GM12878 (cell line): ENCODE results near the gene ASB6. TPM values are rescaled to one million over a fixed set of nuclear protein-coding genes. Genes with fewer than 3 reads are reported as not detected.

ENCODE experiments used
- ATAC-seq: fragments of 200-7000 bp; cut with Tn5 transposase; 3 replicates; pipeline ENCODE4 v1.9.1; 2020; ENCODE audit warnings: mild to moderate bottlenecking, moderate library complexity
- BruUV-seq: library from RNA; stranded (reverse); fragments of 400-500 nt; replicated peaks from 2 replicates; lab custom pipeline; 2021; lab: Mats Ljungman, UMichigan
- CTCF ChIA-PET: fragments of 300-600 bp; sonication (Branson Sonifier 250); formaldehyde crosslinking; extraction: SDS; loops from one replicate; lab custom pipeline; 2021; ENCODE audit warnings: inconsistent platforms; lab: Yijun Ruan, JAX
- POLR2A ChIA-PET: fragments of 350-600 bp; formaldehyde crosslinking; extraction: SDS; loops from one replicate; lab custom pipeline; 2021; ENCODE audit warnings: inconsistent platforms; lab: Charles Lee
- RAD21 ChIA-PET: fragments of 300-600 bp; sonication (Branson Sonifier 250); formaldehyde crosslinking; loops from one replicate; lab custom pipeline; 2023; ENCODE audit warnings: antibody characterized with exemption; ENCODE audit not compliant: unreplicated experiment; lab: Charles Lee
- SMC1A ChIA-PET: fragments of 300-600 bp; sonication (Branson Sonifier 250); formaldehyde crosslinking; loops from one replicate; lab custom pipeline; 2023; ENCODE audit not compliant: unreplicated experiment, uncharacterized antibody; lab: Charles Lee
- DNase-seq: peaks from one replicate; pipeline ENCODE4 v3.0.0-alpha.2; 2011; ENCODE audit warnings: low read depth, low spot score
- FAIRE-seq: peaks from 3 replicates; lab custom pipeline; 2011; peaks lifted over from hg19 to GRCh38; lab: Jason Lieb, UNC
- H2AFZ ChIP-seq: 2 replicates; pipeline ENCODE4 v1.6.0; 2011; ENCODE audit warnings: low read depth, low read length, control low read depth; ENCODE audit not compliant: control insufficient read depth
- H3K27ac ChIP-seq: 2 replicates; pipeline ENCODE4 v1.5.1; 2011; ENCODE audit warnings: control low read depth; ENCODE audit not compliant: control insufficient read depth, insufficient read depth
- H3K27me3 ChIP-seq, 2 experiments: replicated peaks in 1 of 2; 2 replicates each; pipeline versions ENCODE4 v1.6.0 to v1.6.1; 2011; ENCODE audit warnings: low read length in 1 of 2; ENCODE audit not compliant: control insufficient read depth in 2 of 2, insufficient read depth in 2 of 2
- H3K36me3 ChIP-seq, 2 experiments: 2 replicates each; pipeline ENCODE4 v1.5.1; 2011; ENCODE audit warnings: low read length in 1 of 2; ENCODE audit not compliant: control insufficient read depth in 2 of 2, insufficient read depth in 2 of 2
- H3K4me1 ChIP-seq: 2 replicates; pipeline ENCODE4 v1.6.1; 2011; ENCODE audit warnings: mild to moderate bottlenecking, low read length, moderate library complexity, mixed read lengths; ENCODE audit not compliant: control insufficient read depth, insufficient read depth
- H3K4me2 ChIP-seq: 2 replicates; pipeline ENCODE4 v1.6.0; 2011; ENCODE audit warnings: control low read depth; ENCODE audit not compliant: control insufficient read depth, insufficient read depth
- H3K4me3 ChIP-seq: fragments of 200-600 bp; sonication (generic); 2 replicates; pipeline ENCODE4 v1.5.1; 2016
- H3K79me2 ChIP-seq: 2 replicates; pipeline ENCODE4 v1.6.0; 2011; ENCODE audit warnings: low read length; ENCODE audit not compliant: control insufficient read depth, insufficient read depth
- H3K9ac ChIP-seq: 2 replicates; pipeline ENCODE4 v1.8.0; 2011; ENCODE audit warnings: low read length, control low read depth, mixed read lengths; ENCODE audit not compliant: control insufficient read depth, insufficient read depth
- H3K9me3 ChIP-seq: replicated peaks from 3 replicates; pipeline ENCODE4 v1.5.1; 2011; ENCODE audit warnings: mild to moderate bottlenecking, low read length; ENCODE audit not compliant: control insufficient read depth, insufficient read depth
- H4K20me1 ChIP-seq: 2 replicates; pipeline ENCODE4 v1.6.0; 2011; ENCODE audit not compliant: control insufficient read depth, insufficient read depth
- IKZF2 ChIP-seq, 2 experiments: fragments of 450-650 bp; IDR thresholded peaks; 2 replicates each; pipeline ENCODE4 v1.6.1; 2017; ENCODE audit warnings: mild to moderate bottlenecking in 2 of 2, moderate library complexity in 2 of 2
- MXI1 ChIP-seq: fragments of 150-350 bp; IDR thresholded peaks from 2 replicates; pipeline ENCODE4 v1.6.1; 2011; ENCODE audit warnings: low read depth, mild to moderate bottlenecking, inconsistent platforms, low read length, improper control_type of control experiment
- MYC ChIP-seq: IDR thresholded peaks from 2 replicates; pipeline ENCODE4 v1.6.1; 2011; ENCODE audit warnings: mild to moderate bottlenecking, low read length, moderate library complexity, inconsistent platforms; ENCODE audit not compliant: insufficient read depth, insufficient replicate concordance, insufficient read length, severe bottlenecking
- NRF1 ChIP-seq: conservative IDR thresholded peaks from 2 replicates; pipeline ENCODE4 v1.6.1; 2011; ENCODE audit warnings: mild to moderate bottlenecking, low read depth, low read length, improper control_type of control experiment
- RUNX3 ChIP-seq: IDR thresholded peaks from 2 replicates; pipeline ENCODE4 v1.6.1; 2012; ENCODE audit warnings: low read length, inconsistent platforms
- SPI1 ChIP-seq: IDR thresholded peaks from 2 replicates; pipeline ENCODE4 v1.6.1; 2011; ENCODE audit warnings: low read depth, mild to moderate bottlenecking, low read length, moderate library complexity, borderline replicate concordance; ENCODE audit not compliant: insufficient read depth
- SREBF2 ChIP-seq: IDR thresholded peaks from 2 replicates; pipeline ENCODE4 v1.6.1; 2012; ENCODE audit warnings: mild to moderate bottlenecking, low read length
- TCF12 ChIP-seq: IDR thresholded peaks from 2 replicates; pipeline ENCODE4 v1.6.1; 2011; ENCODE audit warnings: low read depth, mild to moderate bottlenecking, low read length
- YBX1 ChIP-seq: fragments of 450-650 bp; IDR thresholded peaks from 2 replicates; pipeline ENCODE4 v1.6.1; 2016; ENCODE audit warnings: antibody characterized with exemption
- ZNF622 ChIP-seq: fragments of 450-650 bp; IDR thresholded peaks from 2 replicates; pipeline ENCODE4 v1.6.1; 2017; ENCODE audit warnings: mild to moderate bottlenecking, inconsistent platforms
- ZSCAN29 ChIP-seq: fragments of 450-650 bp; IDR thresholded peaks from 2 replicates; pipeline ENCODE4 v1.6.1; 2017; ENCODE audit warnings: mild to moderate bottlenecking, moderate library complexity
- ZZZ3 ChIP-seq: IDR thresholded peaks from 2 replicates; pipeline ENCODE4 v1.6.1; 2011; ENCODE audit warnings: low read depth; ENCODE audit not compliant: control insufficient read depth, insufficient read length
- WGBS: methylation state at CpG from one replicate; pipeline ENCODE4 v1.1.6; 2016; ENCODE audit warnings: low lambda C conversion rate; ENCODE audit not compliant: insufficient replicate concordance, insufficient coverage; ENCODE audit errors: missing lambda C conversion rate; 5-methylcytosine and 5-hydroxymethylcytosine counted together
- in situ Hi-C: fragments of 300-500 bp; cut with MboI; formaldehyde crosslinking; loops from 9 replicates; pipeline ENCODE4 v1.14.3; 2018; ENCODE audit warnings: mixed read lengths
- intact Hi-C: fragments of 100-400 bp; cut with micrococcal nuclease; formaldehyde crosslinking; loops from one replicate; pipeline ENCODE4 v1.14.2; 2022; ENCODE audit not compliant: unreplicated experiment
- polyA plus RNA-seq, 11 experiments: library from polyadenylated mRNA; depleted of rRNA in 4 of 11; unstranded in 6 of 11; stranded (reverse) in 5 of 11; fragments of >200 nt; fragmentation: Nextera tagmentation in 4 of 11; fragmentation: Illumina TruSeq in 1 of 11; extraction: Ambion mirVana in 4 of 11; extraction: Trizol in 1 of 11; gene quantifications; 1 replicate in 1 of 11; 2 replicates in 10 of 11; pipeline versions ENCODE4 v1.2.1 to v1.2.3, GENCODE V29; 2011 to 2016; ENCODE audit warnings: inconsistent platforms in 2 of 11, missing spikeins in 2 of 11, low read depth in 1 of 11
- total RNA-seq, 4 experiments: library from RNA; depleted of rRNA in 3 of 4; stranded (reverse); fragments of >200 nt in 3 of 4; fragmentation: Illumina TruSeq in 1 of 4; extraction: Trizol in 1 of 4; gene quantifications; 2 replicates each; pipeline versions ENCODE4 v1.2.1 to v1.2.3, GENCODE V29; 2013 to 2021
- TF ChIP-seq, protein P1 (sequence below): IDR thresholded peaks from 2 replicates; pipeline ENCODE4 v1.6.1; 2012; ENCODE audit warnings: low read depth, low read length, improper control_type of control experiment
- TF ChIP-seq, protein P2 (sequence below): IDR thresholded peaks from 2 replicates; pipeline ENCODE4 v1.6.1; 2011; ENCODE audit warnings: low read depth, low read length, improper control_type of control experiment, borderline replicate concordance

ASB6 gene
- total and polyA plus RNA-seq, 10 of the 15 experiments (the other 5 are each of a cell fraction or from before 2014, with no cell fraction given), result 0.80 to 18.2 (median 9.9) TPM

DNA sequence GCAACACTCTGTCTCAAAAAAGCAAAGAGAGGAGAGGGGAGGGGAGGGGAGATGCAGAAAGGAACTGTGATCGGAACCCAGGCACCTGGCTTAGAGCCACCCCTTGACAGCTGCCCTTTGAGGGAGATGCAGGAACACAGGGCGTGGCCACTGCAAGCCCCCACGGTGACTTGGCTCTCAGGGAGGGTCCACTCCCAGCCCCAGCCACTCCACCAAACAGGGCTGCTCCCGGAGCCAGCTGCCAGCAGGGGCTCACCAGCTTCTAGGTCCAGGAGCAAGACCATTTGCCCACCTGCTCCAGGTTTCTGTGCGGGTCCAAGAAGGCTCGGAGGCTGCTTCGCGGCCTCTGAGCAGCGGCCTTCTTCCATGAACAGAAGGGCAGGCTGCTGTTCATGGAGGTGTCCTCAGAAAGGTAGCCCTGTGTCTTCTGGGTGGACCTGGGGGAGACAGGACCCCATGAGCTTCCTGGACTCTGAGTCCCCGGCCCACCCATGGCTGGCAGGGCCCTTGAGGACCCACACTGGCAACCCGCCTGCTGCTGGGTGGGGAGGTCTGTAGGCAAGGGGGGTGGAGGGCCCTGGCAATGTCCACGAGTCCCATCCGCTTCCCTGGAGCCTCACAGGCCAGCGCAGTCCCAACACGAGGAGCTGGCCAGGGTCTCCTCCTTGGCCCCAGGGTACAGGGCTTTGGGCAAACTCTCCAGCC is 29.0 kb downstream of the ASB6 start:
- WGBS, result 40% methylated on average over 14 of the region's 15 CpGs
- CTCF ChIA-PET, result interaction anchor here (1.2 to 4.3 kb wide), 2 partner anchors 11 to 474 kb away, joined by 4 to 27 read pairs; no protein-coding TSS in a partner anchor
- no peaks in the 10 kb centered on the region for H3K79me2 ChIP-seq
- no peak overlapping the region for H3K9ac ChIP-seq
- TF ChIP-seq ZZZ3 (no peak), YBX1 (no peak), TCF12 (no peak), RUNX3 (no peak), ZSCAN29 (no peak)
- TF ChIP-seq, all 136 proteins: peak for 0
- Histone ChIP-seq H3K36me3 (no peaks in the 10 kb centered on the region), H3K9me3 (no peaks in the 10 kb centered on the region), H3K27me3 (no peaks in the 10 kb centered on the region), H3K27ac (no peak overlapping the region), H4K20me1 (no peaks in the 10 kb centered on the region; the same call in 1 of the 2 replicates), H3K4me3 (no peak overlapping the region), H3K4me2 (no peak overlapping the region), H2AFZ (no peak overlapping the region), H3K4me1 (peaks cover 8% of the 10 kb centered on the region)
- in situ Hi-C loops, result loop anchor here (5.0 kb wide), 2 partner anchors 441 to 481 kb away; no protein-coding TSS in a partner anchor
- POLR2A ChIA-PET, result interaction anchor here (1.1 kb wide), 1 partner anchor 473 kb away, joined by 3 read pairs; no protein-coding TSS in a partner anchor
- FAIRE-seq, result no peak
- BruUV-seq, result no TSS peak
- intact Hi-C loops, result loop anchor here (10.0 kb wide), 1 partner anchor 438 kb away; the partner anchor contains the start of gene IER5L
- no peak for DNase-seq
- SMC1A ChIA-PET, result no interaction called here
- no peak for ATAC-seq
- RAD21 ChIA-PET, result interaction anchor here (0.7 to 1.8 kb wide), 3 partner anchors 439 to 498 kb away, joined by 3 to 7 read pairs (median 3); no protein-coding TSS in a partner anchor

DNA sequence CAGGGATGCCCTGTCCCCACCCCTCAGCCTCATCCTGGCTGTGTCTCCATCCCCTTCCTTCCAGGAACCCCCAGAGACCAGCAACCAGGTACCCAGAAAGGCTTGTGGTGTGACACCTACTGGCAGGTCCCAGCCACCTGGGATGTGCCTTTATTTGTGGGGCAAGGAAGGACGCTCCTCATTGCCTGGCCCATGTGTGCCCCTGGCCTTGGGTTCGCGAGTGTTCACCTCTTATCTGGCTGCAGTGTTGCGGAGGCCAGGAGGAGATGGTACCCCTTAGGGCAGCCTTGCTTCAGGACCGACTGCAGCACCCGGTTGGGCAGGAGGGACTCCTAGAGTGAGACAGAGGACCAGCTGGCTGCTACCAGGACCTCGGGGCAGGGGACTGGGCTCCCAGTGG is 29.8 kb downstream of the ASB6 start:
- ChIA-PET SMC1A (interaction anchor here (1.4 to 2.0 kb wide), 3 partner anchors 12 to 481 kb away, joined by 4 to 13 read pairs (median 5); no protein-coding TSS in a partner anchor), POLR2A (interaction anchor here (1.1 kb wide), 1 partner anchor 472 kb away, joined by 3 read pairs; no protein-coding TSS in a partner anchor), CTCF (interaction anchor here (1.7 to 4.3 kb wide), 6 partner anchors 12 to 480 kb away, joined by 13 to 35 read pairs (median 26); no protein-coding TSS in a partner anchor), RAD21 (interaction anchor here (0.7 to 1.2 kb wide), 2 partner anchors 15 to 469 kb away, joined by 3 read pairs; no protein-coding TSS in a partner anchor)
- ATAC-seq (no peak), FAIRE-seq (no peak), DNase-seq (no peak)
- WGBS, result 50% methylated on average over 7 of the region's 7 CpGs
- Histone ChIP-seq H3K4me2 (no peak overlapping the region), H3K9me3 (no peaks in the 10 kb centered on the region), H3K4me1 (peaks cover 8% of the 10 kb centered on the region), H3K79me2 (no peaks in the 10 kb centered on the region), H3K27me3 (no peaks in the 10 kb centered on the region), H3K27ac (no peak overlapping the region), H4K20me1 (no peaks in the 10 kb centered on the region; the same call in 1 of the 2 replicates), H2AFZ (no peak overlapping the region), H3K36me3 (no peaks in the 10 kb centered on the region), H3K4me3 (no peak overlapping the region), H3K9ac (no peak overlapping the region)
- in situ Hi-C loops (loop anchor here (5.0 kb wide), 2 partner anchors 440 to 480 kb away; no protein-coding TSS in a partner anchor), intact Hi-C loops (loop anchor here (10.0 kb wide), 1 partner anchor 437 kb away; the partner anchor contains the start of gene IER5L)
- BruUV-seq, result no TSS peak
- TF ChIP-seq NRF1, result no peak
- TF ChIP-seq YBX1, result no peak
- no peak for TF ChIP-seq MXI1
- no peak for TF ChIP-seq SREBF2
- TF ChIP-seq IKZF2 (IDR thresholded peaks at IDR 0.05), result no peak
- no peak for TF ChIP-seq SPI1
- TF ChIP-seq, protein P1, sequence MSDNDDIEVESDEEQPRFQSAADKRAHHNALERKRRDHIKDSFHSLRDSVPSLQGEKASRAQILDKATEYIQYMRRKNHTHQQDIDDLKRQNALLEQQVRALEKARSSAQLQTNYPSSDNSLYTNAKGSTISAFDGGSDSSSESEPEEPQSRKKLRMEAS, result no peak
- TF ChIP-seq, protein P2, sequence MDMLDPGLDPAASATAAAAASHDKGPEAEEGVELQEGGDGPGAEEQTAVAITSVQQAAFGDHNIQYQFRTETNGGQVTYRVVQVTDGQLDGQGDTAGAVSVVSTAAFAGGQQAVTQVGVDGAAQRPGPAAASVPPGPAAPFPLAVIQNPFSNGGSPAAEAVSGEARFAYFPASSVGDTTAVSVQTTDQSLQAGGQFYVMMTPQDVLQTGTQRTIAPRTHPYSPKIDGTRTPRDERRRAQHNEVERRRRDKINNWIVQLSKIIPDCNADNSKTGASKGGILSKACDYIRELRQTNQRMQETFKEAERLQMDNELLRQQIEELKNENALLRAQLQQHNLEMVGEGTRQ, result no peak
- no peak for TF ChIP-seq MYC
- TF ChIP-seq ZNF622, result no peak
